Ishikawa (cell line): ENCODE results near the gene ATG7.

Experiments
- CEBPB ChIP-seq: IDR thresholded peaks from 2 replicates; pipeline ENCODE4 v1.6.1; 2012
- CREB1 ChIP-seq: IDR thresholded peaks from 2 replicates; pipeline ENCODE4 v1.6.1; 2012; ENCODE audit warnings: low read depth
- EGR1 ChIP-seq: IDR thresholded peaks from 2 replicates; pipeline ENCODE4 v1.6.1; 2012
- EP300 ChIP-seq: IDR thresholded peaks from 2 replicates; pipeline ENCODE4 v1.6.1; 2012; ENCODE audit warnings: borderline replicate concordance
- FOXM1 ChIP-seq: IDR thresholded peaks from 2 replicates; pipeline ENCODE4 v1.6.1; 2012; ENCODE audit warnings: low read depth, borderline replicate concordance
- MAX ChIP-seq: IDR thresholded peaks from 2 replicates; pipeline ENCODE4 v1.6.1; 2012
- NFIC ChIP-seq: IDR thresholded peaks from 2 replicates; pipeline ENCODE4 v1.6.1; 2012
- RAD21 ChIP-seq: IDR thresholded peaks from 2 replicates; pipeline ENCODE4 v1.6.1; 2012; ENCODE audit warnings: low read depth
- REST ChIP-seq: IDR thresholded peaks from 2 replicates; pipeline ENCODE4 v1.6.1; 2012; ENCODE audit warnings: low read depth, mild to moderate bottlenecking
- TAF1 ChIP-seq: IDR thresholded peaks from 2 replicates; pipeline ENCODE4 v1.6.1; 2012; ENCODE audit warnings: low read depth, mild to moderate bottlenecking
- TCF12 ChIP-seq: IDR thresholded peaks from 2 replicates; pipeline ENCODE4 v1.6.1; 2012; ENCODE audit warnings: low read depth
- TEAD4 ChIP-seq: IDR thresholded peaks from 2 replicates; pipeline ENCODE4 v1.6.1; 2012
- YY1 ChIP-seq: IDR thresholded peaks from 2 replicates; pipeline ENCODE4 v1.6.1; 2012; ENCODE audit warnings: low read depth
- ZBTB7A ChIP-seq: IDR thresholded peaks from 2 replicates; pipeline ENCODE4 v1.6.1; 2012; ENCODE audit warnings: low read depth
- TF ChIP-seq, protein P1 (sequence below): IDR thresholded peaks from 2 replicates; pipeline ENCODE4 v1.6.1; 2012

The ATG7 gene

DNA sequence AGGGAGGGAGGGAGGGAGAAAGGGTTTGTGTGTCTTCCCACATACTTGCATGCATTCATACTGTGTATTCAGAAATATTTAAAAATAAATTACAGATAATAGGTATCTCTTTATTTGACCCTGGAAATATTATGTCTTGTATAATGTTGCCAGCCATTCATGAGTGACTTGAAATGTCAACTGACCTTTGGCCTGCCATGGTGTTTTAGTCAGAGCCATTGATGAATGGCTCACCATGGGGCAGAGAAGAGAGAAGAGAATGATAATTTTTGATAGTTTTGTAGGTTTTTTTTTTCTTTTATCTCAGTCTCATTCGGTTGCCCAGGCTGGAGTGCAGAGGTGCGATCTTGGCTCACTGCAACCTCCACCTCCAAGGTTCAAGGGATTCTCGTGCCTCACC lies 121.2 kb downstream of the ATG7 start:
- no peak for TF ChIP-seq EP300

- TF ChIP-seq RAD21 (no peak), NFIC (no peak), EP300 (no peak), CEBPB (no peak), ZBTB7A (no peak), TEAD4 (no peak), YY1 (no peak), REST (no peak), TCF12 (no peak), TAF1 (no peak), CREB1 (no peak)
These were observed 122.2 kb downstream of the ATG7 start for GRCh38 chr3:11394392-11394791.

DNA sequence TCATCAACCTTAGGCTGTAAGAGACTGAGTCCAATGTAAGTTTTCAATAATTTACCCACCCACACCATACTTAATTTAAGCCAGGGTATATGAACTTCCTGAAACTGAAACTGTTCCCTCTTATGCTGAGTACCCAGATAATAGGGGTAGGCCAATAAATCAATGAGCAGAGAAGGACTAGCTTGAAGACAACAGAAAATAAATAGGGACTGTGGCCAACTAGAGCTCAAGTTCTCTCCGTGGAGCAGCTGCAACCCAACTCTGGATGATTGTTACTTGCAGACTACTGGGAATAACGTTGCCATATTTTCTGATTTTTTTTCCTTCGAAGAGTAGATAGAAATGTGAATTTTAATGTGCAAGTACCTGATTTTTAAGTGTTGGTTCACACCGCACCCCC lies 128.0 kb downstream of the ATG7 start:
- no peak for TF ChIP-seq FOXM1
- no peak for TF ChIP-seq RAD21
- no peak for TF ChIP-seq MAX
- TF ChIP-seq TEAD4 = no peak
- no peak for TF ChIP-seq EP300
- no peak for TF ChIP-seq YY1
- TF ChIP-seq, protein P1, sequence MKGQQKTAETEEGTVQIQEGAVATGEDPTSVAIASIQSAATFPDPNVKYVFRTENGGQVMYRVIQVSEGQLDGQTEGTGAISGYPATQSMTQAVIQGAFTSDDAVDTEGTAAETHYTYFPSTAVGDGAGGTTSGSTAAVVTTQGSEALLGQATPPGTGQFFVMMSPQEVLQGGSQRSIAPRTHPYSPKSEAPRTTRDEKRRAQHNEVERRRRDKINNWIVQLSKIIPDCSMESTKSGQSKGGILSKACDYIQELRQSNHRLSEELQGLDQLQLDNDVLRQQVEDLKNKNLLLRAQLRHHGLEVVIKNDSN = no peak
- no peak for TF ChIP-seq EGR1
- no peak for TF ChIP-seq ZBTB7A
- TF ChIP-seq CEBPB = no peak
- no peak for TF ChIP-seq REST
- no peak for TF ChIP-seq CREB1

- TF ChIP-seq TAF1 (no peak), EGR1 (no peak), YY1 (no peak), FOXM1 (no peak), CEBPB (no peak), CREB1 (no peak)
These were observed 129.2 kb downstream of the ATG7 start for GRCh38 chr3:11401434-11401833.

DNA sequence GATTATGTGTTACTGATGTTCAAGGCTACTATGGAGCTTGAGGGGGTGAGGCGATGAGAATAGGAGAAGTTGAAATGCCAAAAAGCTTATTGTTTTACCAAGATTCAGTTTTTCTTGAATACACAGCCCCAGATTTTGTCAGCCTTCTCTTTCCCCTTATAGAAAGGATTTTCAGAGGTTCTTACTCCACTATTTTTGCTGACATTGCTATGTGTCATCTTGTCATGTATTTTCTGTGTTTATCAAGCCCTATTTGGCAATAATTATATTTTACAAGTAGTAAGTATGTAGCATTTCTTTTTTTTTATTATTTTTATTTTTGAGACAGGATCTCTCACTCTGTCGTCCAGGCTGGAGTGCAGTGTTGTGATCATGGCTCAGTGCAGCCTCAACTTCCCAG lies 133.1 kb downstream of the ATG7 start:
- TF ChIP-seq NFIC (no peak), RAD21 (no peak), FOXM1 (no peak)

- TF ChIP-seq NFIC = no peak
- TF ChIP-seq EGR1 = no peak
- no peak for TF ChIP-seq RAD21
These were observed 135.4 kb downstream of the ATG7 start for GRCh38 chr3:11407644-11408043.

- TF ChIP-seq TCF12 = no peak
- peak; percentile 25; the same call in 1 of the 2 replicates for TF ChIP-seq TEAD4
- no peak for TF ChIP-seq CREB1
- peak; percentile 43; the same call in 1 of the 2 replicates for TF ChIP-seq NFIC
- TF ChIP-seq MAX = no peak
- peak; percentile 57; the same call in 1 of the 2 replicates for TF ChIP-seq EP300
These were observed 138.4 kb downstream of the ATG7 start for GRCh38 chr3:11410564-11410963.

DNA sequence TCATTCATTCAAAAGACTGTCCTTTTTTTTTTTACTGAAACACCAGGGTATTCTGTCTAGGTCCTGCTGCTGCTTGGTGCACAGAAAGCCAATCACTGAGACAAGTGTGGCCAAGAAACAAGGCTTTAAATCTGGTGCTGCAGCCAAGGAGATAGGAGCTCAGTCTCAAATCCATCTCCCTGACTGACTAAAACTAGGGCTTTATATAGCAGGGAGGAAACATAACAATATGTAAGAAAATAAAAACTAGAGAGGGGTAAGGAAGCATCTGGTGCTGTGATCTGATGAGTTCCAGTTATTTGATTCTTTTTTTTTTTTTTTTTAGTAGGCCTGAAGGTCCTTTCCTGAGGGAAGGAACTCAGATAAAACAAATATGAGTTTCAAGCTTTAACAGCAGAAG lies 139.8 kb downstream of the ATG7 start:
- TF ChIP-seq CREB1 = no peak
- TF ChIP-seq YY1 = no peak
- TF ChIP-seq TEAD4 = no peak
- no peak for TF ChIP-seq CEBPB
- TF ChIP-seq, protein P1 = no peak
- no peak for TF ChIP-seq REST
- TF ChIP-seq NFIC = no peak
- TF ChIP-seq MAX = no peak
- TF ChIP-seq TAF1 = no peak
- TF ChIP-seq EP300 = no peak
- no peak for TF ChIP-seq EGR1
- TF ChIP-seq ZBTB7A = no peak
- no peak for TF ChIP-seq RAD21
- no peak for TF ChIP-seq TCF12
